Measurements from ENCODE around the gene PPP1R15A. TPM values are rescaled to one million over a fixed set of nuclear protein-coding genes. Genes with fewer than 3 reads are reported as not detected.
A peak's percentile ranks its signal among the peaks of the same experiment; 100 is the strongest.

The PPP1R15A gene
- total RNA-seq, 6 donors from 2014 or later: 96.2 to 194 (median 114) TPM

- Histone ChIP-seq H3K9me3 (no peaks in the 10 kb centered on the region), H3K36me3 (no peaks in the 10 kb centered on the region), H3K27ac (no peak overlapping the region), H3K27me3 (no peaks in the 10 kb centered on the region), H3K4me1 (no peaks in the 10 kb centered on the region), H3K4me3 (no peak overlapping the region)
- TF ChIP-seq POLR2AphosphoS5 (IDR thresholded peaks at IDR 0.05) (no peak), EP300 (IDR thresholded peaks at IDR 0.05) (no peak), POLR2A (IDR thresholded peaks at IDR 0.05) (no peak), CTCF (IDR thresholded peaks at IDR 0.05) (no peak)
- no peak for DNase-seq
- ATAC-seq (ENCODE audit: low FRiP score in 2 of 2): no peak
- 97% methylated on average over 3 to 4 of the region's 4 CpGs for WGBS, 2 donors
Measured at GRCh38 chr19:48852292-48852691, 19.9 kb upstream of the PPP1R15A start.

DNA sequence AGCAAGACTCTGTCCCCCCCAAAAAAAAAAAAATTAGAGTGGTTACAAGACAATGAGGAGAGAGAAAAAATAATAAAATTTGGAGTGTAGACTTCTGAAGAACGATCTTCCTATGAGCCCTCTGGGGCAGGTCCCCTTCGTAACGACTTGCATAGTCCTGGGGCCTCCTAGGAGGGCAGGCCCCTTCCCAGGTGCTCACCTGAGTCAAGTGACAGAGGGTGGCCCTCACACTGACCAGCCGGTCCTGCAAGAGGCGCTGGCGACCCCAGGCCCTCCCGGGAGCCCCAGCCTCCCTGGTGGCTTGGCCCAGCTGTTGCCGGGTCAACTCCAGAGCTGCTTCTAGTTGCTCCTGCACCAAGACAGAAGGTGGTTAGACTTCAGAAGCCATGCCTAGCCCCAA is 18.7 kb upstream of the PPP1R15A start:
- TF ChIP-seq POLR2AphosphoS5 (IDR thresholded peaks at IDR 0.05) (no peak), POLR2A (IDR thresholded peaks at IDR 0.05) (no peak), CTCF (IDR thresholded peaks at IDR 0.05) (no peak), EP300 (IDR thresholded peaks at IDR 0.05) (no peak)
- Histone ChIP-seq H3K36me3 (no peaks in the 10 kb centered on the region), H3K27ac (no peak overlapping the region), H3K4me3 (no peak overlapping the region), H3K27me3 (no peaks in the 10 kb centered on the region), H3K9me3 (no peaks in the 10 kb centered on the region), H3K4me1 (peaks cover 0 to 7% (median under 1%) of the 10 kb centered on the region in 4 donors)
- DNase-seq (no peak), ATAC-seq (ENCODE audit: low FRiP score in 2 of 2) (peak in 1 of 2 donors; percentile 68)
- WGBS, 2 donors: 91 to 92% methylated on average over 7 to 8 of the region's 8 CpGs

- no peak overlapping the region for H3K27ac ChIP-seq
- H3K27me3 ChIP-seq: no peaks in the 10 kb centered on the region
- DNase-seq (no peak), ATAC-seq (ENCODE audit: low FRiP score in 2 of 2) (no peak)
- no peak overlapping the region for H3K4me3 ChIP-seq
- H3K36me3 ChIP-seq: no peaks in the 10 kb centered on the region
- whole genome bisulfite sequencing, 2 donors: 89 to 91% methylated on average over 7 of the region's 7 CpGs
- TF ChIP-seq POLR2AphosphoS5 (IDR thresholded peaks at IDR 0.05) (no peak), POLR2A (IDR thresholded peaks at IDR 0.05) (no peak), CTCF (IDR thresholded peaks at IDR 0.05) (no peak), EP300 (IDR thresholded peaks at IDR 0.05) (no peak)
- H3K4me1 ChIP-seq: peaks cover 0 to 14% (median 3%) of the 10 kb centered on the region in 4 donors
- H3K9me3 ChIP-seq: no peaks in the 10 kb centered on the region
Measured at GRCh38 chr19:48854103-48854502, 18.1 kb upstream of the PPP1R15A start.

DNA sequence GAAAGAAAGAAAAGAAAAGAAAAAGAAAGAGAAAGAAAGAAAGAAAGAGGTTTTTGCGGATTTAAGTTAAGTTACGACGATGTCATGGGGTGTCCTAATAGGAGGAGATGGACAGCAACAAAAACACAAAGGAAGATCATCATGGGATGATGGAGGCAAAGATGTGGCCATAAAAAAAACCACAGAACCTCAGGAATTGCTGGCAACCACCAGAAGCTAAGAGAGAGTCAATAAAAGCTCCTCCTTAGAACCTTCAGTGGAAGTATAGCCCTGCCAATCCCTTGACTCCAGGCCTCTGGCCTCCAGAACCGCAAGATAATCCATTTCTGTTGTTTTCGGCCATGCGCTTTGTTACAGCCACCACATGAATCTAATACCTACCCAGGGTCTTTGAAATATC is 15.3 kb upstream of the PPP1R15A start:
- H3K27me3 ChIP-seq: no peaks in the 10 kb centered on the region
- H3K27ac ChIP-seq: no peak overlapping the region
- H3K36me3 ChIP-seq: no peaks in the 10 kb centered on the region
- ATAC-seq (ENCODE audit: low FRiP score in 2 of 2) (no peak), DNase-seq (no peak)
- WGBS, 2 donors: 86 to 98% methylated on average over 6 of the region's 6 CpGs
- peaks cover 0 to 15% (median 7%) of the 10 kb centered on the region in 4 donors for H3K4me1 ChIP-seq
- no peak overlapping the region for H3K4me3 ChIP-seq
- no peak for TF ChIP-seq CTCF (IDR thresholded peaks at IDR 0.05)
- H3K9me3 ChIP-seq: no peaks in the 10 kb centered on the region

- no peaks in the 10 kb centered on the region for H3K9me3 ChIP-seq
- TF ChIP-seq POLR2A (IDR thresholded peaks at IDR 0.05): no peak
- TF ChIP-seq POLR2AphosphoS5 (IDR thresholded peaks at IDR 0.05): no peak
- TF ChIP-seq EP300 (IDR thresholded peaks at IDR 0.05): no peak
- H3K36me3 ChIP-seq: no peaks in the 10 kb centered on the region
- peak overlapping the region in 3 of 4 donors; percentile 32 to 37 (median 37) for H3K4me3 ChIP-seq
- peak overlapping the region in 1 of 4 donors; percentile 49 for H3K27ac ChIP-seq
- peak; percentile 73 to 80 for ATAC-seq (ENCODE audit: low FRiP score in 2 of 2)
- 34 to 50% methylated on average over 25 to 30 of the region's 34 CpGs for WGBS, 2 donors
- peaks cover 0 to 15% (median 7%) of the 10 kb centered on the region in 4 donors for H3K4me1 ChIP-seq
- H3K27me3 ChIP-seq: no peaks in the 10 kb centered on the region
- peak; percentile 81 to 85 for DNase-seq
Measured at GRCh38 chr19:48858984-48859710, 13.1 kb upstream of the PPP1R15A start.

Measured in upper lobe of left lung (tissue), 6 donors.